Measurements from ENCODE around the gene SPATA9. TPM values are rescaled to one million over a fixed set of nuclear protein-coding genes. Genes with fewer than 3 reads are reported as not detected.

Gene SPATA9
- total RNA-seq, 3 donors from 2014 or later (not counting 1 experiment from before 2014, with no cell fraction given): 1.3 to 2.1 (median 2.0) TPM

DNA sequence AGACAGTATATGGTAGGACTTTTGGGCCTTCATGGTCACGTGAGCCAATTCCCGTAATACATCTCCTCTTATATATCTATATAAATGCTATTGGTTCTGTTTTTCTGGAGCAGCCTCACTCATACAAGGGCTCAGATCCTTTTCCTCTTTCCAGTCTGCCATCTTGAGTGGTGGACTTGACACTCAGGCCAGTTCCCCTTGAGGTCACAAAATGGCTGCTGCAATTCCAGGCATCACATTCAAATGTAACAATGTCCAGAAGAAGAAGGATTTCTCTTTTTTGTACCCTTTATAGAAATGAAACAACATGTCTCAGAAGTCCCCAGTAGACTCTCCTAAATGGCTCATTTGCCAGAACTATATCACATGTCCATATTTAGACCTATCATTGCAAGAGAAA lies 58.4 kb downstream of the SPATA9 start:
- peaks cover 19% of the 10 kb centered on the region for H3K4me1 ChIP-seq (ENCODE audit: control insufficient read depth, insufficient read depth, low read length)
- H3K9me3 ChIP-seq (ENCODE audit: control insufficient read depth, insufficient read depth, low read length): no peaks in the 10 kb centered on the region
- Mint-ChIP-seq H3K27ac (no peak overlapping the region), H3K27me3 (ENCODE audit: low read depth in 2 of 2) (peaks cover 0 to 2% of the 10 kb centered on the region in 2 donors), H3K4me3 (no peak overlapping the region), H3K4me1 (peaks cover 23% of the 10 kb centered on the region in 2 donors), H3K36me3 (no peaks in the 10 kb centered on the region), H3K9me3 (no peaks in the 10 kb centered on the region)
- TF ChIP-seq, protein P1, sequence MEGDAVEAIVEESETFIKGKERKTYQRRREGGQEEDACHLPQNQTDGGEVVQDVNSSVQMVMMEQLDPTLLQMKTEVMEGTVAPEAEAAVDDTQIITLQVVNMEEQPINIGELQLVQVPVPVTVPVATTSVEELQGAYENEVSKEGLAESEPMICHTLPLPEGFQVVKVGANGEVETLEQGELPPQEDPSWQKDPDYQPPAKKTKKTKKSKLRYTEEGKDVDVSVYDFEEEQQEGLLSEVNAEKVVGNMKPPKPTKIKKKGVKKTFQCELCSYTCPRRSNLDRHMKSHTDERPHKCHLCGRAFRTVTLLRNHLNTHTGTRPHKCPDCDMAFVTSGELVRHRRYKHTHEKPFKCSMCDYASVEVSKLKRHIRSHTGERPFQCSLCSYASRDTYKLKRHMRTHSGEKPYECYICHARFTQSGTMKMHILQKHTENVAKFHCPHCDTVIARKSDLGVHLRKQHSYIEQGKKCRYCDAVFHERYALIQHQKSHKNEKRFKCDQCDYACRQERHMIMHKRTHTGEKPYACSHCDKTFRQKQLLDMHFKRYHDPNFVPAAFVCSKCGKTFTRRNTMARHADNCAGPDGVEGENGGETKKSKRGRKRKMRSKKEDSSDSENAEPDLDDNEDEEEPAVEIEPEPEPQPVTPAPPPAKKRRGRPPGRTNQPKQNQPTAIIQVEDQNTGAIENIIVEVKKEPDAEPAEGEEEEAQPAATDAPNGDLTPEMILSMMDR (IDR thresholded peaks at IDR 0.05): no peak
- H3K27me3 ChIP-seq (ENCODE audit: control insufficient read depth, insufficient read depth, low read length): no peaks in the 10 kb centered on the region
- no peak overlapping the region for H3K27ac ChIP-seq (ENCODE audit: low read length)
- intact Hi-C loops (cut with micrococcal nuclease): loop anchor here (10.0 kb wide), 2 partner anchors 70 to 1560 kb away; partner anchors contain the start of genes ARSK, RIOK2 and SKIC3
- no peak overlapping the region for H3K4me3 ChIP-seq (ENCODE audit: low read length)
- no peaks in the 10 kb centered on the region for H3K36me3 ChIP-seq (ENCODE audit: control insufficient read depth, insufficient read depth, low read length)
- DNase-seq (no peak), ATAC-seq (no peak)
- whole genome bisulfite sequencing (ENCODE audit: insufficient coverage): no CpG with 5 or more reads among the region's 2 CpGs

DNA sequence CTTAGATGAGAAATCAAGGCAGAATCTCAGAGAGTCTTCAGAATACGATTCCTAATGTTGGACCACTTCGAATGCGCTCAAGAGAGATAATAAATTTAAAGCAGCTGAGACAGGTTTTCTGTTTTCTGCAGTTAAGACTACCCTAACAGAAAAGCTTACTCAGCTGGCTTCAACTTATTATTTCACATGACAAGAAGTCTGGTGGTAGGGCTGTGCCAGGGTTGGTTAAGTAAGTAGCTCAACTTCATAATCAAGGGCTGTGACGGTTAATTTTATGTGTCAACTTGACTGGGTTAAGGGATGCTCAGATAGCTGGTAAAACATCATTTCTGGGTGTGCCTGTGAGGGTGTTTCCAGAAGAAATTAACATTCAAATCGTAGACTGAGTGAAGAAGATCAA lies 59.1 kb downstream of the SPATA9 start:
- TF ChIP-seq, protein P1 (IDR thresholded peaks at IDR 0.05): no peak
- H3K4me3 ChIP-seq (ENCODE audit: low read length): no peak overlapping the region
- Mint-ChIP-seq H3K9me3 (no peaks in the 10 kb centered on the region), H3K4me1 (peaks cover 29 to 30% of the 10 kb centered on the region in 2 donors), H3K4me3 (no peak overlapping the region), H3K27ac (no peak overlapping the region), H3K36me3 (no peaks in the 10 kb centered on the region), H3K27me3 (ENCODE audit: low read depth in 2 of 2) (peaks cover 0 to 2% of the 10 kb centered on the region in 2 donors)
- H3K4me1 ChIP-seq (ENCODE audit: control insufficient read depth, insufficient read depth, low read length): peaks cover 20% of the 10 kb centered on the region
- H3K9me3 ChIP-seq (ENCODE audit: control insufficient read depth, insufficient read depth, low read length): no peaks in the 10 kb centered on the region
- H3K27ac ChIP-seq (ENCODE audit: low read length): no peak overlapping the region
- no peaks in the 10 kb centered on the region for H3K36me3 ChIP-seq (ENCODE audit: control insufficient read depth, insufficient read depth, low read length)
- 93% methylated on average over 5 of the region's 5 CpGs for WGBS (ENCODE audit: insufficient coverage)
- intact Hi-C loops (cut with micrococcal nuclease): loop anchor here (10.0 kb wide), 2 partner anchors 69 to 1561 kb away; partner anchors contain the start of genes ARSK, RIOK2 and SKIC3
- H3K27me3 ChIP-seq (ENCODE audit: control insufficient read depth, insufficient read depth, low read length): no peaks in the 10 kb centered on the region
- ATAC-seq (no peak), DNase-seq (no peak)

DNA sequence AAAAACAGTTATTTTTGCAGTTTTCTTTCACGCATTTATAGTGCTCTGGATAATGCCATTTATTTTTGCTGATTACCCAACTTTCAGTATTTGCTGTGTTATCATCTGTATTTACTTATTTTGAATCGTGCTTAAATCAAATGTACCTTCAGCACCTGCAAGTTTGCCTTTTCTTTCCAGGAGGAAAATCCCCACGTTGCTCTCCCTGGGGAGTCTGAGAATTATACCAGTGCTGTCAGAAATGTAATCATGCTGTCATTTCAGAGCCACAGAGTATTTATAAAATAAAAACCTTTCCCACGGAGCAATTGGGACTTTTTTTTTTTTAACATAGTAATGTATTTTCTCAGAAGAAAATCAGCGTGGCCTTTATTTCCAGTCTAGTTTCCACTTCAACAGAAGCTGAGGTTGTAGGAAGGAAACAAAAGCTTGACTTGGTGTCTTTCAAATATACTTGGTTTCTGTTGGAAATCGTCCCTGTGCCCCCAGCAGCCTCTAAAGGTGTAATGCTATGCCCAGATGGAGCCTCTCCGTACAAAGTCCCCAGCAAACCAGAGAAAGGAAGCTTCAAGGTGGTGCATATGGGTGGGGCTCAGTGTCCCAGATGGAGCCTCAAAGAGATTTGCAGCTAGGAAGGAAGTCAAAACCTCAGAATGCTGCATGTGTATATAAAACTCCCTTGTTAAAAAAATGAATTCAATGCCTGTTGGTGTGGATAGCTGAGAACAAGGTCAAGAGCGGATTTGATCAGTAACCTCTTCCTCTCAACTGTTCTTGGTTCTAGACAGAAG lies 60.8 kb downstream of the SPATA9 start:
- Mint-ChIP-seq H3K27ac (peak overlapping the region; percentile 54 to 70), H3K36me3 (no peaks in the 10 kb centered on the region), H3K4me1 (peaks cover 32 to 36% of the 10 kb centered on the region in 2 donors), H3K27me3 (ENCODE audit: low read depth in 2 of 2) (peaks cover 0 to 2% of the 10 kb centered on the region in 2 donors), H3K9me3 (no peaks in the 10 kb centered on the region), H3K4me3 (peak overlapping the region; percentile 90)
- H3K4me1 ChIP-seq (ENCODE audit: control insufficient read depth, insufficient read depth, low read length): peaks cover 20% of the 10 kb centered on the region
- H3K9me3 ChIP-seq (ENCODE audit: control insufficient read depth, insufficient read depth, low read length): no peaks in the 10 kb centered on the region
- TF ChIP-seq, protein P1 (IDR thresholded peaks at IDR 0.05): no peak
- no peak overlapping the region for H3K4me3 ChIP-seq (ENCODE audit: low read length)
- ATAC-seq (no peak), DNase-seq (peak in 1 of 2 donors; percentile 73)
- no peaks in the 10 kb centered on the region for H3K27me3 ChIP-seq (ENCODE audit: control insufficient read depth, insufficient read depth, low read length)
- no peaks in the 10 kb centered on the region for H3K36me3 ChIP-seq (ENCODE audit: control insufficient read depth, insufficient read depth, low read length)
- intact Hi-C loops (cut with micrococcal nuclease): loop anchor here (10.0 kb wide), 2 partner anchors 67 to 1563 kb away; partner anchors contain the start of genes ARSK, RIOK2 and SKIC3
- 25% methylated on average over 6 of the region's 8 CpGs for WGBS (ENCODE audit: insufficient coverage)
- H3K27ac ChIP-seq (ENCODE audit: low read length): no peak overlapping the region
